Progenitor cell of endocrine pancreas (in vitro differentiated cells): ENCODE data around the gene TEKTIP1. TPM values are rescaled to one million over a fixed set of nuclear protein-coding genes. Genes with fewer than 3 reads are reported as not detected.
A peak's percentile ranks its signal among the peaks of the same experiment; 100 is the strongest.

Experiments
- DNase-seq: peaks from one replicate; pipeline ENCODE4 v3.0.0; 2021; ENCODE audit warnings: low spot score; ENCODE audit not compliant: unreplicated experiment
- H3K27ac Mint-ChIP-seq: 2 replicates; pipeline ENCODE4 v1.8.0; 2021; ENCODE audit warnings: mild to moderate bottlenecking, moderate library complexity, mixed read lengths
- H3K27me3 Mint-ChIP-seq: 2 replicates; pipeline ENCODE4 v1.8.0; 2021; ENCODE audit warnings: mixed read lengths
- H3K36me3 Mint-ChIP-seq: 2 replicates; pipeline ENCODE4 v1.8.0; 2022; ENCODE audit warnings: mixed read lengths; ENCODE audit not compliant: insufficient read depth
- H3K4me1 Mint-ChIP-seq: 2 replicates; pipeline ENCODE4 v1.8.0; 2021; ENCODE audit warnings: low read depth, mixed read lengths
- H3K4me3 Mint-ChIP-seq: 2 replicates; pipeline ENCODE4 v1.8.0; 2021; ENCODE audit warnings: low read depth, mild to moderate bottlenecking, moderate library complexity, mixed read lengths
- H3K9me3 Mint-ChIP-seq: 2 replicates; pipeline ENCODE4 v1.8.0; 2021; ENCODE audit warnings: low read depth, mixed read lengths
- CTCF ChIP-seq: fragments of 200-600 bp; sonication (generic); IDR thresholded peaks from one replicate; pipeline ENCODE4 v1.5.0; 2021; ENCODE audit warnings: antibody characterized with exemption, mild to moderate bottlenecking; ENCODE audit not compliant: unreplicated experiment
- total RNA-seq: library from RNA; stranded (reverse); gene quantifications from 2 replicates; pipeline ENCODE4 v1.2.1, GENCODE V29; 2021

Gene TEKTIP1
- total RNA-seq, 1 donor from 2014 or later, result 4.0 TPM

- H3K4me3 Mint-ChIP-seq, result peak overlapping the region; percentile 70
- peaks cover 11% of the 10 kb centered on the region for H3K36me3 Mint-ChIP-seq
- TF ChIP-seq CTCF, result no peak
- H3K9me3 Mint-ChIP-seq, result no peaks in the 10 kb centered on the region
- H3K4me1 Mint-ChIP-seq, result peaks cover 14% of the 10 kb centered on the region
- peaks cover 17% of the 10 kb centered on the region for H3K27me3 Mint-ChIP-seq
- peak; percentile 99 for DNase-seq
- no peak overlapping the region for H3K27ac Mint-ChIP-seq
Observed at GRCh38 chr19:3572132-3572854, 33.3 kb downstream of the TEKTIP1 start.

GRCh38 chr19:3572855-3573161, 33.8 kb downstream of the TEKTIP1 start, which contains the start of gene HMG20B:
TSS of gene HMG20B (plus strand) at chr19:3572944. CDS start at chr19:3573310, 366 bp downstream.
- Mint-ChIP-seq H3K36me3 (peaks cover 11% of the 10 kb centered on the region), H3K9me3 (no peaks in the 10 kb centered on the region), H3K4me1 (peaks cover 14% of the 10 kb centered on the region), H3K27ac (no peak within 1 kb of the TSS), H3K4me3 (peak within 1 kb of the TSS; percentile 70), H3K27me3 (peaks cover 17% of the 10 kb centered on the region)
- no peak for TF ChIP-seq CTCF
- DNase-seq, result no peak

GRCh38 chr19:3573162-3573857, 34.3 kb downstream of the TEKTIP1 start:
- Mint-ChIP-seq H3K36me3 (peaks cover 11% of the 10 kb centered on the region), H3K27me3 (peaks cover 17% of the 10 kb centered on the region), H3K4me1 (peaks cover 14% of the 10 kb centered on the region), H3K9me3 (no peaks in the 10 kb centered on the region), H3K27ac (no peak overlapping the region), H3K4me3 (peak overlapping the region; percentile 69)
- DNase-seq, result no peak
- no peak for TF ChIP-seq CTCF

- H3K27me3 Mint-ChIP-seq, result peaks cover 22% of the 10 kb centered on the region
- TF ChIP-seq CTCF, result no peak
- no peaks in the 10 kb centered on the region for H3K9me3 Mint-ChIP-seq
- H3K27ac Mint-ChIP-seq, result no peak overlapping the region
- H3K36me3 Mint-ChIP-seq, result peaks cover 11% of the 10 kb centered on the region
- peak overlapping the region; percentile 69 for H3K4me3 Mint-ChIP-seq
- peak; percentile 54 for DNase-seq
- H3K4me1 Mint-ChIP-seq, result peaks cover 14% of the 10 kb centered on the region
Observed at GRCh38 chr19:3573858-3574637, 35.1 kb downstream of the TEKTIP1 start.

- peaks cover 11% of the 10 kb centered on the region for H3K36me3 Mint-ChIP-seq
- H3K27me3 Mint-ChIP-seq, result peaks cover 35% of the 10 kb centered on the region
- peak; percentile 48 for TF ChIP-seq CTCF
- no peak for DNase-seq
- peaks cover 14% of the 10 kb centered on the region for H3K4me1 Mint-ChIP-seq
- H3K4me3 Mint-ChIP-seq, result peak overlapping the region; percentile 59
- peak overlapping the region; percentile 9 for H3K27ac Mint-ChIP-seq
- H3K9me3 Mint-ChIP-seq, result no peaks in the 10 kb centered on the region
Observed at GRCh38 chr19:3575260-3575741, 36.3 kb downstream of the TEKTIP1 start.
